IPS-15b (cell line): Measurements from ENCODE around the gene LRRC27.
A peak's percentile ranks its signal among the peaks of the same experiment; 100 is the strongest.

ENCODE experiments used
- H3K27me3 ChIP-seq: one replicate; pipeline ENCODE4 v1.6.1; 2013; ENCODE audit warnings: low read length; ENCODE audit not compliant: control insufficient read depth, insufficient read depth
- H3K36me3 ChIP-seq: one replicate; pipeline ENCODE4 v1.6.1; 2013; ENCODE audit warnings: low read length; ENCODE audit not compliant: control insufficient read depth, insufficient read depth
- H3K4me1 ChIP-seq: one replicate; pipeline ENCODE4 v1.6.1; 2013; ENCODE audit warnings: mild to moderate bottlenecking, low read length; ENCODE audit not compliant: control insufficient read depth, insufficient read depth
- H3K4me3 ChIP-seq: one replicate; pipeline ENCODE4 v1.5.1; 2013; ENCODE audit warnings: low read depth, low read length
- H3K9ac ChIP-seq: one replicate; pipeline ENCODE4 v1.6.1; 2013; ENCODE audit warnings: low read depth, mild to moderate bottlenecking, low read length
- H3K9me3 ChIP-seq: one replicate; pipeline ENCODE4 v1.6.1; 2013; ENCODE audit warnings: mild to moderate bottlenecking, low read length; ENCODE audit not compliant: control insufficient read depth, insufficient read depth

The LRRC27 gene

GRCh38 chr10:132406750-132407149 is 74.8 kb downstream of the LRRC27 start:
- Histone ChIP-seq H3K4me3 (no peak overlapping the region), H3K36me3 (peaks cover 11% of the 10 kb centered on the region), H3K9me3 (no peaks in the 10 kb centered on the region), H3K9ac (no peak overlapping the region), H3K27me3 (no peaks in the 10 kb centered on the region), H3K4me1 (no peaks in the 10 kb centered on the region)

DNA sequence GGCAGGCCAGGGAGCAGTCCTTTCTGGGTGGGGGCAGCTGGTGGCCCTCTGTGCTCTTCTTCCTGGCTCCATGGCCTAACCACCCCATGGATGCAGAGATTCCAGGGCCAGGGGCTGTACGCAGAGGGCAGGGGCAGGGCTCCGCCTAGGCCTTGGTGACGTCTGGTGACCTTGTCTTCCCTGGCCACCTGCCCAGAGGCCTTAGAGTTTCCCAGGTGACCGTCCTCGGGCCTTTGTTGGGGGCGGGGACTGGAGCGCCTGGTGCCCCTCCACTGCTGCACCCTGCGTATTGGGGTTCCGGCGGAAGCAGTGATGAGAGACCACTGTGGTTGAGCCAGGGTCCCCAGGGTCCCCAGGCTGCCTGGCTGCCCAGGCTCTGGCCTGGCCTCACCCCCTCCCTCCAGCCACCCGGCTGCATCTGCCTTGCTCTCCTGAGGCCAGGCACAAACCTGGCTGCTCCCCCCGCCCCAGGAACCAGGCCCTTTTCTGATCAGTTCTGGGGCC is 75.3 kb downstream of the LRRC27 start:
- Histone ChIP-seq H3K36me3 (peaks cover 11% of the 10 kb centered on the region), H3K9ac (peak overlapping the region; percentile 60), H3K9me3 (no peaks in the 10 kb centered on the region), H3K4me3 (no peak overlapping the region), H3K27me3 (no peaks in the 10 kb centered on the region), H3K4me1 (no peaks in the 10 kb centered on the region)

- no peaks in the 10 kb centered on the region for H3K27me3 ChIP-seq
- H3K36me3 ChIP-seq: peaks cover 11% of the 10 kb centered on the region
- H3K9ac ChIP-seq: peak overlapping the region; percentile 60
- no peak overlapping the region for H3K4me3 ChIP-seq
- no peaks in the 10 kb centered on the region for H3K9me3 ChIP-seq
- H3K4me1 ChIP-seq: no peaks in the 10 kb centered on the region
These were observed 75.9 kb downstream of the LRRC27 start for GRCh38 chr10:132407846-132408278.

GRCh38 chr10:132408367-132408781 is 76.4 kb downstream of the LRRC27 start:
- H3K4me1 ChIP-seq: no peaks in the 10 kb centered on the region
- no peak overlapping the region for H3K4me3 ChIP-seq
- peak overlapping the region; percentile 26 for H3K9ac ChIP-seq
- H3K9me3 ChIP-seq: no peaks in the 10 kb centered on the region
- no peaks in the 10 kb centered on the region for H3K27me3 ChIP-seq
- peaks cover 11% of the 10 kb centered on the region for H3K36me3 ChIP-seq

GRCh38 chr10:132408823-132409666 is 77.1 kb downstream of the LRRC27 start:
- H3K4me1 ChIP-seq: no peaks in the 10 kb centered on the region

GRCh38 chr10:132409667-132410028 is 77.7 kb downstream of the LRRC27 start:
- no peaks in the 10 kb centered on the region for H3K27me3 ChIP-seq
- H3K4me3 ChIP-seq: no peak overlapping the region
- H3K36me3 ChIP-seq: peaks cover 11% of the 10 kb centered on the region
- H3K9me3 ChIP-seq: no peaks in the 10 kb centered on the region
- no peak overlapping the region for H3K9ac ChIP-seq
- H3K4me1 ChIP-seq: no peaks in the 10 kb centered on the region

More at GRCh38 chr10:132408823-132409666, 77.1 kb downstream of the LRRC27 start:
- no peak overlapping the region for H3K9ac ChIP-seq
- peaks cover 11% of the 10 kb centered on the region for H3K36me3 ChIP-seq
- no peaks in the 10 kb centered on the region for H3K27me3 ChIP-seq
- no peaks in the 10 kb centered on the region for H3K9me3 ChIP-seq
- no peak overlapping the region for H3K4me3 ChIP-seq

DNA sequence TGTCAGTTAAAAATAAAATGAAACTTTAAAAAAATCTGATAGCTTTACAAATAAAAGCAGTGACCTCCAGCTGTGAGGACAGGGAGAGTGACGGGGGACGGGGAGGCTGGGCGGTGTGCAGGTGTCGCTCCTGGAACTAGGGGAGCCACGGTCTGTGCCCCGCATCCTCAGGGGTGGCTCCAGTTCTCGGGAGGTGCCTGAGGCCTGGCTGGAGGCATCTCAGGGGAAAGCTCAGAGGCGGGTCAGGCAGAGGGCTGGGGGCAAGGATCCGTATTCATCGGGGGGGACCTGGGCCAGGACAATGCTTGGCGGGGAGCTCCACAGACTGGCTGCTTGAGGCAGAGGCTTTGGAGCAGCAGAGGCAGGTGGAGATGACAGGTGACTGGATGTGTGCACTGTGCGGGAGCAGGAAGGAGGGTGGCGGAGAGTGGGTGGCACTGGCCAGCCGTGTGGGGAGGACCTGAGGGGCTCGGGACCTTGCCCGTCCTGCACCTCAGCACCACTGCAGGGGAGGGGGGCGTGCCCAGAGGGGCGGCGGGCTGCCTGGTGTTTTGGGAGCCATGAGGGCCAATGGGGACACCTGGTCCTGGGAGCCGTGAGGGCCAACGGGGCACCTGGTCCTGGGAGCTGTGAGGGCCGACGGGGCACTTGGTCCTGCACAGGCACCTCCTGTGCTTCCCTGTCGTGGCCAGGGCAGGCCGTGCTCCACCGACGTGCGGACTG is 78.2 kb downstream of the LRRC27 start:
- Histone ChIP-seq H3K9me3 (no peaks in the 10 kb centered on the region), H3K27me3 (no peaks in the 10 kb centered on the region), H3K4me1 (no peaks in the 10 kb centered on the region), H3K4me3 (no peak overlapping the region), H3K9ac (no peak overlapping the region), H3K36me3 (peaks cover 11% of the 10 kb centered on the region)

GRCh38 chr10:132410779-132411532 is 79.0 kb downstream of the LRRC27 start:
- H3K4me1 ChIP-seq: no peaks in the 10 kb centered on the region
- no peaks in the 10 kb centered on the region for H3K9me3 ChIP-seq
- peaks cover 4% of the 10 kb centered on the region for H3K36me3 ChIP-seq
- no peaks in the 10 kb centered on the region for H3K27me3 ChIP-seq
- H3K9ac ChIP-seq: no peak overlapping the region
- no peak overlapping the region for H3K4me3 ChIP-seq

DNA sequence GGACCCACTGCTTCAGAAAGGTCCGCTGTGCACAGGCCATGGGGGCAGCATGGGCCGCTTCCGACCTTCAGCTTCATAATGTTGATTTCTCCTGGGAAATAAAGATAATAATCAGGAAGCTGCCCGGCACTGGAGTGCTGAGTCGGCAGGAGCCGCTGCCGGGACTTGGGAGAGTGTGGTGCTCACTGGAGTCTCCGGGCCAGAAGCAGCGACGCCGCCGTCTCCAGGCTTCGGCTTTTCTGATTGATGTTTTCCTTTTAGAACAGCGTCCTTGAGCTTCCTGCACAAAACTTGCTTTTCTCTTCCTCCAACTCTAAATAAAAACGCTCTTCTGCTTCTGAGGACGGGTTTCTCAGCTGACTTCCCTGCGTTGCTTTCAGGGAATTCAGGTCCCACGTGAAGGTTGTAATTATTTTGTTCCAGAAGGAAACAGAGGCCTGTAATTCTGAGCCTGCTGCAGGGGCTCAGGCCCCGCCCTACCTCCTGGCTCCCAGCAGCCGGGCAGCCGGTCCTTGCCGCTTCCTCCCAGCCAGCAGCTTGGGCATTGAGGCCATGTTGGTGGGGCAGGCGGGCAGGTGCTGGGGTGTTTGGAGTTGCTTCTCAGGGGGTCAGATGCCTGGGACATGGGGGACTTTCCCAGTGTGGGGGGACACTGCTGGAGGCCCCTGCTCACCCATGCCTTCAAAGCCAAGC is 79.7 kb downstream of the LRRC27 start:
- Histone ChIP-seq H3K4me1 (no peaks in the 10 kb centered on the region), H3K4me3 (no peak overlapping the region), H3K9ac (no peak overlapping the region), H3K27me3 (no peaks in the 10 kb centered on the region), H3K9me3 (no peaks in the 10 kb centered on the region), H3K36me3 (no peaks in the 10 kb centered on the region)

GRCh38 chr10:132412316-132413192 is 80.6 kb downstream of the LRRC27 start:
- Histone ChIP-seq H3K36me3 (no peaks in the 10 kb centered on the region), H3K4me3 (no peak overlapping the region), H3K9me3 (no peaks in the 10 kb centered on the region), H3K27me3 (no peaks in the 10 kb centered on the region), H3K4me1 (no peaks in the 10 kb centered on the region), H3K9ac (no peak overlapping the region)
